ENCODE measurements around the gene KLHL26.

Gene KLHL26

GRCh38 chr19:18663940-18664530 lies 27.2 kb downstream of the KLHL26 start:
- Histone ChIP-seq H3K9ac (peak overlapping the region; percentile 25; the same call in 1 of the 2 replicates), H3K27me3 (no peaks in the 10 kb centered on the region), H4K20me1 (peaks cover 97% of the 10 kb centered on the region), H3K4me2 (peak overlapping the region; percentile 89), H3K27ac (peak overlapping the region; percentile 67), H3K4me3 (0 out of 2 replicates have a peak overlapping the region, but pooled peaks have one; percentile 5), H3K9me3 (no peaks in the 10 kb centered on the region), H3K36me3 (peaks cover 19% of the 10 kb centered on the region), H3K4me1 (peaks cover 100% of the 10 kb centered on the region)
- TF ChIP-seq Cebpa-rat (IDR thresholded peaks at IDR 0.05): no peak

- no peak for TF ChIP-seq Cebpa-rat (IDR thresholded peaks at IDR 0.05)
- H3K36me3 ChIP-seq: peaks cover 19% of the 10 kb centered on the region
- H3K9ac ChIP-seq: peak overlapping the region; percentile 54
- H3K4me1 ChIP-seq: peaks cover 100% of the 10 kb centered on the region
- H3K4me2 ChIP-seq: peak overlapping the region; percentile 89
- no peaks in the 10 kb centered on the region for H3K27me3 ChIP-seq
- H3K27ac ChIP-seq: peak overlapping the region; percentile 60
- H4K20me1 ChIP-seq: peaks cover 97% of the 10 kb centered on the region
- H3K9me3 ChIP-seq: no peaks in the 10 kb centered on the region
- peak overlapping the region; percentile 50; the same call in 1 of the 2 replicates for H3K4me3 ChIP-seq
Measured at GRCh38 chr19:18665771-18666202, 29.0 kb downstream of the KLHL26 start.

- H3K27me3 ChIP-seq: no peaks in the 10 kb centered on the region
- H3K4me2 ChIP-seq: peak overlapping the region; percentile 89
- TF ChIP-seq Cebpa-rat (IDR thresholded peaks at IDR 0.05): no peak
- peaks cover 100% of the 10 kb centered on the region for H3K4me1 ChIP-seq
- H4K20me1 ChIP-seq: peaks cover 97% of the 10 kb centered on the region
- H3K4me3 ChIP-seq: peak overlapping the region; percentile 50; the same call in 1 of the 2 replicates
- peaks cover 19% of the 10 kb centered on the region for H3K36me3 ChIP-seq
- no peaks in the 10 kb centered on the region for H3K9me3 ChIP-seq
- peak overlapping the region; percentile 60 for H3K27ac ChIP-seq
- H3K9ac ChIP-seq: peak overlapping the region; percentile 54; the same call in 1 of the 2 replicates
Measured at GRCh38 chr19:18666317-18666716, 29.5 kb downstream of the KLHL26 start.

GRCh38 chr19:18666784-18667183 lies 30.0 kb downstream of the KLHL26 start:
- H3K4me1 ChIP-seq: peaks cover 100% of the 10 kb centered on the region
- no peak overlapping the region for H3K27ac ChIP-seq
- no peak for TF ChIP-seq Cebpa-rat (IDR thresholded peaks at IDR 0.05)
- no peaks in the 10 kb centered on the region for H3K27me3 ChIP-seq
- H3K36me3 ChIP-seq: peaks cover 19% of the 10 kb centered on the region
- no peak overlapping the region for H3K9ac ChIP-seq
- peak overlapping the region; percentile 89 for H3K4me2 ChIP-seq
- no peaks in the 10 kb centered on the region for H3K9me3 ChIP-seq
- peaks cover 97% of the 10 kb centered on the region for H4K20me1 ChIP-seq
- no peak overlapping the region; the same call in 1 of the 2 replicates for H3K4me3 ChIP-seq

GRCh38 chr19:18667531-18668251 lies 30.9 kb downstream of the KLHL26 start:
- peak overlapping the region; percentile 89 for H3K4me2 ChIP-seq
- peaks cover 97% of the 10 kb centered on the region for H4K20me1 ChIP-seq
- H3K4me1 ChIP-seq: peaks cover 100% of the 10 kb centered on the region
- TF ChIP-seq Cebpa-rat (IDR thresholded peaks at IDR 0.05): no peak
- no peaks in the 10 kb centered on the region for H3K27me3 ChIP-seq
- H3K9me3 ChIP-seq: no peaks in the 10 kb centered on the region
- no peak overlapping the region for H3K27ac ChIP-seq
- peaks cover 19% of the 10 kb centered on the region for H3K36me3 ChIP-seq
- H3K9ac ChIP-seq: no peak overlapping the region
- H3K4me3 ChIP-seq: no peak overlapping the region

- no peak for TF ChIP-seq Cebpa-rat (IDR thresholded peaks at IDR 0.05)
- Histone ChIP-seq H3K4me3 (no peak overlapping the region; the same call in 1 of the 2 replicates), H3K36me3 (peaks cover 19% of the 10 kb centered on the region), H3K4me1 (peaks cover 97% of the 10 kb centered on the region), H4K20me1 (peaks cover 96% of the 10 kb centered on the region), H3K4me2 (peak overlapping the region; percentile 89), H3K9me3 (no peaks in the 10 kb centered on the region), H3K9ac (no peak overlapping the region), H3K27me3 (no peaks in the 10 kb centered on the region), H3K27ac (no peak overlapping the region)
Measured at GRCh38 chr19:18668252-18668631, 31.4 kb downstream of the KLHL26 start.

GRCh38 chr19:18668744-18669523 lies 32.1 kb downstream of the KLHL26 start:
- Histone ChIP-seq H3K36me3 (peaks cover 19% of the 10 kb centered on the region), H3K4me1 (peaks cover 90% of the 10 kb centered on the region), H3K4me3 (peak overlapping the region; percentile 47), H3K9ac (peak overlapping the region; percentile 16; the same call in 1 of the 2 replicates), H3K27ac (no peak overlapping the region), H3K9me3 (no peaks in the 10 kb centered on the region), H4K20me1 (peaks cover 92% of the 10 kb centered on the region), H3K4me2 (peak overlapping the region; percentile 89), H3K27me3 (no peaks in the 10 kb centered on the region)
- no peak for TF ChIP-seq Cebpa-rat (IDR thresholded peaks at IDR 0.05)

GRCh38 chr19:18669524-18669817 lies 32.6 kb downstream of the KLHL26 start:
- Histone ChIP-seq H3K9ac (peak overlapping the region; percentile 16; the same call in 1 of the 2 replicates), H3K4me2 (peak overlapping the region; percentile 89), H3K27me3 (no peaks in the 10 kb centered on the region), H3K9me3 (no peaks in the 10 kb centered on the region), H4K20me1 (peaks cover 87% of the 10 kb centered on the region), H3K4me3 (peak overlapping the region; percentile 47), H3K4me1 (peaks cover 84% of the 10 kb centered on the region), H3K27ac (no peak overlapping the region), H3K36me3 (peaks cover 19% of the 10 kb centered on the region)
- no peak for TF ChIP-seq Cebpa-rat (IDR thresholded peaks at IDR 0.05)

GRCh38 chr19:18669883-18670282 lies 33.1 kb downstream of the KLHL26 start:
- TF ChIP-seq Cebpa-rat (IDR thresholded peaks at IDR 0.05): no peak
- Histone ChIP-seq H3K4me3 (peak overlapping the region; percentile 47), H3K36me3 (peaks cover 19% of the 10 kb centered on the region), H3K9me3 (no peaks in the 10 kb centered on the region), H3K4me1 (peaks cover 80% of the 10 kb centered on the region), H3K9ac (peak overlapping the region; percentile 48; the same call in 1 of the 2 replicates), H4K20me1 (peaks cover 83% of the 10 kb centered on the region), H3K27ac (no peak overlapping the region), H3K27me3 (no peaks in the 10 kb centered on the region), H3K4me2 (peak overlapping the region; percentile 89)
